ENCODE measurements around the gene OR2T8. TPM values are rescaled to one million over a fixed set of nuclear protein-coding genes. Genes with fewer than 3 reads are reported as not detected.

The OR2T8 gene
- total and polyA plus RNA-seq, 10 donors: 0.06 TPM; not detected in 9

- no peaks in the 10 kb centered on the region for H3K36me3 ChIP-seq
- peak overlapping the region; percentile 32 to 82 (median 69) for H3K27ac ChIP-seq
- H3K9me3 ChIP-seq: peaks cover 0 to 14% (median 7%) of the 10 kb centered on the region in 8 donors
- peak overlapping the region; percentile 15 to 68 (median 28) for H3K4me3 ChIP-seq
- peaks cover 0 to 19% (median 3%) of the 10 kb centered on the region in 6 donors for H3K4me1 ChIP-seq
- 6 to 17% (median 10%) methylated on average over 7 of the region's 7 CpGs for WGBS, 5 donors
- intact Hi-C loops (cut with DNase I; ENCODE audit: low total_unique reads): no loop called here
- no peak for DNase-seq
- TF ChIP-seq, protein P1, sequence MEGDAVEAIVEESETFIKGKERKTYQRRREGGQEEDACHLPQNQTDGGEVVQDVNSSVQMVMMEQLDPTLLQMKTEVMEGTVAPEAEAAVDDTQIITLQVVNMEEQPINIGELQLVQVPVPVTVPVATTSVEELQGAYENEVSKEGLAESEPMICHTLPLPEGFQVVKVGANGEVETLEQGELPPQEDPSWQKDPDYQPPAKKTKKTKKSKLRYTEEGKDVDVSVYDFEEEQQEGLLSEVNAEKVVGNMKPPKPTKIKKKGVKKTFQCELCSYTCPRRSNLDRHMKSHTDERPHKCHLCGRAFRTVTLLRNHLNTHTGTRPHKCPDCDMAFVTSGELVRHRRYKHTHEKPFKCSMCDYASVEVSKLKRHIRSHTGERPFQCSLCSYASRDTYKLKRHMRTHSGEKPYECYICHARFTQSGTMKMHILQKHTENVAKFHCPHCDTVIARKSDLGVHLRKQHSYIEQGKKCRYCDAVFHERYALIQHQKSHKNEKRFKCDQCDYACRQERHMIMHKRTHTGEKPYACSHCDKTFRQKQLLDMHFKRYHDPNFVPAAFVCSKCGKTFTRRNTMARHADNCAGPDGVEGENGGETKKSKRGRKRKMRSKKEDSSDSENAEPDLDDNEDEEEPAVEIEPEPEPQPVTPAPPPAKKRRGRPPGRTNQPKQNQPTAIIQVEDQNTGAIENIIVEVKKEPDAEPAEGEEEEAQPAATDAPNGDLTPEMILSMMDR (IDR thresholded peaks at IDR 0.05 in 8 of 11, conservative IDR thresholded peaks at IDR 0.05 in 3 of 11): no peak
- no peak for TF ChIP-seq POLR2A (IDR thresholded peaks at IDR 0.05)
- no peak for TF ChIP-seq POLR2AphosphoS5 (IDR thresholded peaks at IDR 0.05)
- H3K27me3 ChIP-seq (replicated peaks in 1 of 7): no peaks in the 10 kb centered on the region
Observed at GRCh38 chr1:247906504-247907047, 13.5 kb upstream of the OR2T8 start.

DNA sequence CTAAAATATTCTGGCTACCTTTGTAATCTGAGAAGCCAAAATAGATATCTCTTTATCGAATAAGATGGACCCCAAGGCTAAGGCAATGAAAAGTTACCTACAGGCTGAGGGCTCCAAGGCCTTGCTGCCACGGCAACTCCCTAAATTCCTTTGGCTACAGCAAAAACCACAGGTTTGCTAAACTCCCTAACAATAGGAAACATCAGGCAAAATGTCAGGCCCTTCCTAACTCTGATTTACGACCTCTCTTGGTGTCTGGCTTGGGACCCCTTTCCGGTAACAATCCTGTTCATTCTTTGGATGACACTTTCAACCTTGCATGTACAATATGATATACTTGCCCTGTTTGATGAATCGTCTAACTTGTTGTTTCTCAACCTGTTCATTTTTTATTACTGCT is 11.3 kb upstream of the OR2T8 start:
- no peak for TF ChIP-seq POLR2A (IDR thresholded peaks at IDR 0.05)
- TF ChIP-seq POLR2AphosphoS5 (IDR thresholded peaks at IDR 0.05): no peak
- TF ChIP-seq, protein P1 (IDR thresholded peaks at IDR 0.05 in 8 of 11, conservative IDR thresholded peaks at IDR 0.05 in 3 of 11): no peak
- whole genome bisulfite sequencing, 5 donors: 43 to 64% (median 58%) methylated on average over 5 of the region's 5 CpGs
- Histone ChIP-seq H3K9me3 (peaks cover 0 to 14% (median 7%) of the 10 kb centered on the region in 8 donors), H3K27me3 (replicated peaks in 1 of 7) (no peaks in the 10 kb centered on the region), H3K36me3 (no peaks in the 10 kb centered on the region), H3K27ac (no peak overlapping the region), H3K4me3 (no peak overlapping the region), H3K4me1 (peaks cover 0 to 19% (median 3%) of the 10 kb centered on the region in 6 donors)
- DNase-seq: no peak
- intact Hi-C loops (cut with DNase I; ENCODE audit: low total_unique reads): no loop called here

GRCh38 chr1:247913786-247914185 is 6.3 kb upstream of the OR2T8 start:
- DNase-seq: no peak
- intact Hi-C loops (cut with DNase I; ENCODE audit: low total_unique reads): no loop called here
- H3K27me3 ChIP-seq (replicated peaks in 1 of 7): no peaks in the 10 kb centered on the region
- WGBS, 5 donors: 64 to 77% (median 72%) methylated on average over 2 of the region's 2 CpGs
- H3K36me3 ChIP-seq: no peaks in the 10 kb centered on the region
- no peaks in the 10 kb centered on the region for H3K4me1 ChIP-seq
- no peak overlapping the region for H3K4me3 ChIP-seq
- TF ChIP-seq, protein P1 (IDR thresholded peaks at IDR 0.05 in 8 of 11, conservative IDR thresholded peaks at IDR 0.05 in 3 of 11): no peak
- TF ChIP-seq POLR2A (IDR thresholded peaks at IDR 0.05): no peak
- no peak for TF ChIP-seq POLR2AphosphoS5 (IDR thresholded peaks at IDR 0.05)
- no peak overlapping the region for H3K27ac ChIP-seq
- no peaks in the 10 kb centered on the region for H3K9me3 ChIP-seq

- no peaks in the 10 kb centered on the region for H3K27me3 ChIP-seq (replicated peaks in 1 of 7)
- no peaks in the 10 kb centered on the region for H3K36me3 ChIP-seq
- TF ChIP-seq POLR2AphosphoS5 (IDR thresholded peaks at IDR 0.05) (no peak), POLR2A (IDR thresholded peaks at IDR 0.05) (no peak)
- TF ChIP-seq, protein P1 (IDR thresholded peaks at IDR 0.05 in 8 of 11, conservative IDR thresholded peaks at IDR 0.05 in 3 of 11): no peak
- intact Hi-C loops (cut with DNase I; ENCODE audit: low total_unique reads): no loop called here
- H3K9me3 ChIP-seq: no peaks in the 10 kb centered on the region
- no peaks in the 10 kb centered on the region for H3K4me1 ChIP-seq
- WGBS, 5 donors: 52 to 82% (median 59%) methylated on average over 4 of the region's 4 CpGs
- no peak overlapping the region for H3K27ac ChIP-seq
- DNase-seq: no peak
- H3K4me3 ChIP-seq: no peak overlapping the region
Observed at GRCh38 chr1:247914941-247915662, 5.0 kb upstream of the OR2T8 start.

Measured in spleen (tissue), 11 donors.